Liver (tissue), 9 donors: Measurements from ENCODE around the gene NCF4. TPM values are rescaled to one million over a fixed set of nuclear protein-coding genes. Genes with fewer than 3 reads are reported as not detected.

ENCODE experiments used
- DNase-seq: peaks from one replicate; pipeline ENCODE4 v3.0.0-alpha.2; 2017; ENCODE audit warnings: low spot score
- H3K27ac ChIP-seq, 2 donors: one replicate each; pipeline ENCODE4 v1.7.0; 2013; ENCODE audit warnings: inconsistent platforms in 2 of 2, low read length in 2 of 2, control low read depth in 1 of 2, low read depth in 1 of 2, mild to moderate bottlenecking in 1 of 2
- H3K27me3 ChIP-seq, 4 donors: one replicate each; pipeline versions ENCODE4 v1.6.1 to v1.7.0; 2013; ENCODE audit warnings: low read length in 3 of 4, inconsistent platforms in 1 of 4, mild to moderate bottlenecking in 1 of 4, moderate library complexity in 1 of 4; ENCODE audit not compliant: control insufficient read depth in 4 of 4, insufficient read depth in 4 of 4
- H3K36me3 ChIP-seq, 4 donors: one replicate each; pipeline versions ENCODE4 v1.6.1 to v1.7.0; 2013; ENCODE audit warnings: low read length in 3 of 4, mild to moderate bottlenecking in 3 of 4, low read depth in 1 of 4, moderate library complexity in 1 of 4; ENCODE audit not compliant: control insufficient read depth in 4 of 4, insufficient read depth in 3 of 4
- H3K4me1 ChIP-seq, 4 donors: one replicate each; pipeline versions ENCODE4 v1.6.1 to v1.7.0; 2013; ENCODE audit warnings: low read length in 3 of 4, mild to moderate bottlenecking in 3 of 4, moderate library complexity in 1 of 4; ENCODE audit not compliant: control insufficient read depth in 4 of 4, insufficient read depth in 4 of 4
- H3K4me3 ChIP-seq, 3 donors: one replicate each; pipeline versions ENCODE4 v1.6.1 to v1.7.0; 2013; ENCODE audit warnings: low read length in 3 of 3, control low read depth in 1 of 3, low read depth in 1 of 3, mild to moderate bottlenecking in 1 of 3
- H3K9ac ChIP-seq, 2 donors: one replicate each; pipeline ENCODE4 v1.7.0; 2013; ENCODE audit warnings: low read length in 2 of 2, mild to moderate bottlenecking in 2 of 2, moderate library complexity in 2 of 2, control low read depth in 1 of 2, low read depth in 1 of 2
- H3K9me3 ChIP-seq, 4 donors: one replicate each; pipeline versions ENCODE4 v1.6.1 to v1.7.0; 2013; ENCODE audit warnings: low read length in 3 of 4; ENCODE audit not compliant: control insufficient read depth in 4 of 4
- ATF3 ChIP-seq: IDR thresholded peaks from 2 replicates; pipeline ENCODE4 v1.6.1; 2016; ENCODE audit warnings: antibody characterized with exemption
- CTCF ChIP-seq: fragments of 150-350 bp; IDR thresholded peaks from 2 replicates; pipeline ENCODE4 v1.5.1; 2017; ENCODE audit warnings: improper control_type of control experiment, low read depth, low read length; ENCODE audit not compliant: missing input control
- EGR1 ChIP-seq, 2 donors: IDR thresholded peaks; 2 replicates each; pipeline ENCODE4 v1.6.1; 2016 to 2018; ENCODE audit warnings: antibody characterized with exemption in 2 of 2, low read depth in 2 of 2
- FOXA1 ChIP-seq: IDR thresholded peaks from 2 replicates; pipeline ENCODE4 v1.6.1; 2016; ENCODE audit warnings: antibody characterized with exemption
- FOXA2 ChIP-seq: IDR thresholded peaks from 2 replicates; pipeline ENCODE4 v1.6.1; 2016; ENCODE audit warnings: antibody characterized with exemption
- GABPA ChIP-seq, 2 donors: IDR thresholded peaks in 1 of 2; conservative IDR thresholded peaks in 1 of 2; 2 replicates each; pipeline ENCODE4 v1.6.1; 2016; ENCODE audit warnings: antibody characterized with exemption in 2 of 2, mild to moderate bottlenecking in 1 of 2, moderate library complexity in 1 of 2
- HNF4A ChIP-seq, 2 donors: conservative IDR thresholded peaks; 2 replicates each; pipeline ENCODE4 v1.6.1; 2016; ENCODE audit warnings: antibody characterized with exemption in 2 of 2, mild to moderate bottlenecking in 2 of 2
- HNF4G ChIP-seq: IDR thresholded peaks from 2 replicates; pipeline ENCODE4 v1.6.1; 2016; ENCODE audit warnings: antibody characterized with exemption
- JUND ChIP-seq, 2 donors: IDR thresholded peaks; 2 replicates each; pipeline ENCODE4 v1.6.1; 2016; ENCODE audit warnings: antibody characterized with exemption in 2 of 2
- MAX ChIP-seq: IDR thresholded peaks from 2 replicates; pipeline ENCODE4 v1.6.1; 2016; ENCODE audit warnings: antibody characterized with exemption
- NR2F2 ChIP-seq: IDR thresholded peaks from 2 replicates; pipeline ENCODE4 v1.6.1; 2016; ENCODE audit warnings: antibody characterized with exemption
- RAD21 ChIP-seq, 2 donors: IDR thresholded peaks; 2 replicates each; pipeline ENCODE4 v1.6.1; 2016; ENCODE audit warnings: antibody characterized with exemption in 2 of 2, mild to moderate bottlenecking in 2 of 2
- REST ChIP-seq: IDR thresholded peaks from 2 replicates; pipeline ENCODE4 v1.6.1; 2016; ENCODE audit warnings: antibody characterized with exemption, mild to moderate bottlenecking
- RXRA ChIP-seq, 2 donors: IDR thresholded peaks; 2 replicates each; pipeline ENCODE4 v1.6.1; 2017 to 2018; ENCODE audit warnings: antibody characterized with exemption in 2 of 2, mild to moderate bottlenecking in 1 of 2
- SP1 ChIP-seq: IDR thresholded peaks from 2 replicates; pipeline ENCODE4 v1.6.1; 2018; ENCODE audit warnings: antibody characterized with exemption, mild to moderate bottlenecking
- ZBTB33 ChIP-seq: IDR thresholded peaks from 2 replicates; pipeline ENCODE4 v1.6.1; 2016; ENCODE audit warnings: antibody characterized with exemption
- WGBS: extraction: QIAGEN DNeasy Blood & Tissue Kit; methylation state at CpG from one replicate; pipeline ENCODE4 v1.1.7; 2013; 5-methylcytosine and 5-hydroxymethylcytosine counted together
- polyA plus RNA-seq, 2 donors: library from polyadenylated mRNA; stranded (reverse) in 1 of 2; unstranded in 1 of 2; fragments of 200-250 nt in 1 of 2; fragments of >200 nt in 1 of 2; fragmentation: Nextera tagmentation in 1 of 2; extraction: Ambion mirVana in 1 of 2; gene quantifications; one replicate each; pipeline versions ENCODE4 v1.2.1 to v1.2.3, GENCODE V29; 2013 to 2015
- total RNA-seq, 2 donors: library from RNA; depleted of rRNA; stranded (reverse); fragments of >200 nt; gene quantifications; one replicate each; pipeline ENCODE4 v1.2.3, GENCODE V29; 2014
- donor health status: healthy.
- donor health status: healthy.
- donor health status: healthy.
- donor health status: healthy.
- donor health status: healthy.

Gene NCF4
- total and polyA plus RNA-seq, 4 donors, result 3.9 to 14.3 (median 5.4) TPM

DNA sequence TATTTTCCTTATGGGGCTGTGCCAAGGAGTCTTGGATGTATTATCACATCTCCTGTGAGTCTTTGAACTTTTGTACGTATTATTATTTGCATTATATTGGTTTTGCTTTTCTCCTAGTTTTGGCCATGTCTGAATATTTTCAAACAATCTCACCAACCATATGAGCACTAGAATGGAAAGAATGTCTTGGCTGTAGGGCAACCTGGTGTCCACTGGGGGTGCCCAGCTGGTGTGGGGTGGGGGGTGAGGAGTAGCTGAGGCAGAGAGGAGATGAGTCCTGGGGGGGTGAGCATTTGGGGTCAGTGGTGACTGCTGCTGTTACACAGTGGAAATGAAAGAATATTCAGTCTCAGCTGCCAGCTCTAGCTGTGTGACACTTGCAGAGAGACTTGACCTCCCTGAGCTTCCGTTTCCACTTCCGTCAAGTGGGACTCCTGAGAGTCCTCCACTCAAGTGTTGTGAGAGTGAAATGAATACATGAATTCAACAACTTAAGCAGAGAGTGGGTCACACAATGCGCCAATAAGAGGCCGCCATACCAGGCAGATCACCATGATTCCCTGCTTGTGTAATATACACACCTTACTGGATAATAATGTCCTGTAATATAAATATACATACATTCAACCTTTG lies 31.3 kb upstream of the NCF4 start:
- Histone ChIP-seq H3K27ac (no peak overlapping the region), H3K4me3 (no peak overlapping the region), H3K9ac (no peak overlapping the region), H3K4me1 (no peaks in the 10 kb centered on the region), H3K27me3 (no peaks in the 10 kb centered on the region), H3K36me3 (no peaks in the 10 kb centered on the region), H3K9me3 (peaks cover 0 to 3% (median under 1%) of the 10 kb centered on the region in 4 donors)
- TF ChIP-seq HNF4G, result no peak
- TF ChIP-seq ATF3, result no peak
- TF ChIP-seq ZBTB33, result no peak
- TF ChIP-seq RAD21 (IDR thresholded peaks at IDR 0.05), result no peak
- TF ChIP-seq NR2F2, result no peak
- no peak for TF ChIP-seq JUND (IDR thresholded peaks at IDR 0.05)
- no peak for TF ChIP-seq SP1
- TF ChIP-seq EGR1 (IDR thresholded peaks at IDR 0.05; ENCODE audit: low read depth in 2 of 2), result no peak
- TF ChIP-seq REST, result no peak
- TF ChIP-seq FOXA1, result no peak
- no peak for TF ChIP-seq GABPA (IDR thresholded peaks at IDR 0.05 in 1 of 2, conservative IDR thresholded peaks at IDR 0.05 in 1 of 2)
- TF ChIP-seq RXRA (IDR thresholded peaks at IDR 0.05), result no peak
- TF ChIP-seq FOXA2, result no peak
- no peak for TF ChIP-seq MAX
- no peak for TF ChIP-seq HNF4A (conservative IDR thresholded peaks at IDR 0.05)
- 84% methylated on average over 5 of the region's 5 CpGs for WGBS
- DNase-seq, result no peak

GRCh38 chr22:36830601-36831000 lies 30.2 kb upstream of the NCF4 start:
- 86% methylated on average over 2 of the region's 2 CpGs for WGBS
- Histone ChIP-seq H3K27ac (no peak overlapping the region), H3K9ac (no peak overlapping the region), H3K4me1 (no peaks in the 10 kb centered on the region), H3K9me3 (peaks cover 0 to 3% (median under 1%) of the 10 kb centered on the region in 4 donors), H3K36me3 (no peaks in the 10 kb centered on the region), H3K27me3 (no peaks in the 10 kb centered on the region), H3K4me3 (no peak overlapping the region)
- TF ChIP-seq MAX (no peak), FOXA1 (no peak), JUND (IDR thresholded peaks at IDR 0.05) (no peak), RXRA (IDR thresholded peaks at IDR 0.05) (no peak), FOXA2 (no peak), RAD21 (IDR thresholded peaks at IDR 0.05) (no peak), GABPA (IDR thresholded peaks at IDR 0.05 in 1 of 2, conservative IDR thresholded peaks at IDR 0.05 in 1 of 2) (no peak), CTCF (no peak), SP1 (no peak), HNF4A (conservative IDR thresholded peaks at IDR 0.05) (no peak), HNF4G (no peak)
- DNase-seq, result no peak
